ENCODE data around the gene UTP14C.

DNA sequence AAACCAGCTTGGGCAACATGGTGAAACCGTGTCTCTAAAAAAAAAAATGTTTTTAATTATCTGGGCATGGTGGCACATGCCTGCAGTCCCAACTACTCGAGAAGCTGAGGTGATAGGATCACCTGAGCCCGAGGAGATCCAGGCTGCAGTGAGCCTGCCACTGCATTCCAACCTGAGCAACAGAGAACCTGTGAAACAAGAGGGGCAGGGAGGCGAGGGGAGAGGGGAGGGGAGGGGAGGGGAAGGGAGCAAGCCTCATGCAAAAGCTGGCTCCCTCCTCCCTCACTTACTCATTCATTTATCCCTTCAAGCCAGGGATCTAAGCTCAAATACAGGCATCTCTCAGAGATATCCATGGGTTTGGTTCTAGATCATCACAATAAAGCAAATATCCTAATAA lies 22.1 kb upstream of the UTP14C start:
- TF ChIP-seq, protein P1, sequence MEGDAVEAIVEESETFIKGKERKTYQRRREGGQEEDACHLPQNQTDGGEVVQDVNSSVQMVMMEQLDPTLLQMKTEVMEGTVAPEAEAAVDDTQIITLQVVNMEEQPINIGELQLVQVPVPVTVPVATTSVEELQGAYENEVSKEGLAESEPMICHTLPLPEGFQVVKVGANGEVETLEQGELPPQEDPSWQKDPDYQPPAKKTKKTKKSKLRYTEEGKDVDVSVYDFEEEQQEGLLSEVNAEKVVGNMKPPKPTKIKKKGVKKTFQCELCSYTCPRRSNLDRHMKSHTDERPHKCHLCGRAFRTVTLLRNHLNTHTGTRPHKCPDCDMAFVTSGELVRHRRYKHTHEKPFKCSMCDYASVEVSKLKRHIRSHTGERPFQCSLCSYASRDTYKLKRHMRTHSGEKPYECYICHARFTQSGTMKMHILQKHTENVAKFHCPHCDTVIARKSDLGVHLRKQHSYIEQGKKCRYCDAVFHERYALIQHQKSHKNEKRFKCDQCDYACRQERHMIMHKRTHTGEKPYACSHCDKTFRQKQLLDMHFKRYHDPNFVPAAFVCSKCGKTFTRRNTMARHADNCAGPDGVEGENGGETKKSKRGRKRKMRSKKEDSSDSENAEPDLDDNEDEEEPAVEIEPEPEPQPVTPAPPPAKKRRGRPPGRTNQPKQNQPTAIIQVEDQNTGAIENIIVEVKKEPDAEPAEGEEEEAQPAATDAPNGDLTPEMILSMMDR (IDR thresholded peaks at IDR 0.05; ENCODE audit: insufficient read depth, low read depth, low read length) = no peak
- TF ChIP-seq EZH2 (IDR thresholded peaks at IDR 0.05; ENCODE audit: insufficient read depth, low read length) = no peak
